ENCODE results near the gene MDGA2.

Gene MDGA2

GRCh38 chr14:47490353-47490752 lies 185.1 kb downstream of the MDGA2 start:
- no peak overlapping the region for H3K4me3 ChIP-seq (ENCODE audit: low read length)
- no peak for TF ChIP-seq ZNF274 (IDR thresholded peaks at IDR 0.05; ENCODE audit: low read depth, low read length)

GRCh38 chr14:47485421-47485820 lies 190.0 kb downstream of the MDGA2 start:
- TF ChIP-seq ZNF274 (IDR thresholded peaks at IDR 0.05; ENCODE audit: low read depth, low read length) = no peak
- H3K4me3 ChIP-seq (ENCODE audit: low read length) = no peak overlapping the region

- no peak overlapping the region for H3K4me3 ChIP-seq (ENCODE audit: low read length)
- no peak for TF ChIP-seq ZNF274 (IDR thresholded peaks at IDR 0.05; ENCODE audit: low read depth, low read length)
Observed at GRCh38 chr14:47483449-47483848, 192.0 kb downstream of the MDGA2 start.

- H3K4me3 ChIP-seq (ENCODE audit: low read length) = no peak overlapping the region
- TF ChIP-seq ZNF274 (IDR thresholded peaks at IDR 0.05; ENCODE audit: low read depth, low read length) = no peak
Observed at GRCh38 chr14:47471075-47471474, 204.3 kb downstream of the MDGA2 start.

GRCh38 chr14:47466916-47467315 lies 208.5 kb downstream of the MDGA2 start:
- H3K4me3 ChIP-seq (ENCODE audit: low read length) = no peak overlapping the region
- TF ChIP-seq ZNF274 (IDR thresholded peaks at IDR 0.05; ENCODE audit: low read depth, low read length) = no peak

- H3K4me3 ChIP-seq (ENCODE audit: low read length) = no peak overlapping the region
- no peak for TF ChIP-seq ZNF274 (IDR thresholded peaks at IDR 0.05; ENCODE audit: low read depth, low read length)
Observed at GRCh38 chr14:47454025-47454424, 221.4 kb downstream of the MDGA2 start.

- H3K4me3 ChIP-seq (ENCODE audit: low read length) = no peak overlapping the region
Observed at GRCh38 chr14:47447076-47447475, 228.3 kb downstream of the MDGA2 start.

GRCh38 chr14:47442211-47442610 lies 233.2 kb downstream of the MDGA2 start:
- no peak for TF ChIP-seq ZNF274 (IDR thresholded peaks at IDR 0.05; ENCODE audit: low read depth, low read length)
- no peak overlapping the region for H3K4me3 ChIP-seq (ENCODE audit: low read length)

More at GRCh38 chr14:47447076-47447475, 228.3 kb downstream of the MDGA2 start:
- no peak for TF ChIP-seq ZNF274 (IDR thresholded peaks at IDR 0.05; ENCODE audit: low read depth, low read length)

- TF ChIP-seq ZNF274 (IDR thresholded peaks at IDR 0.05; ENCODE audit: low read depth, low read length) = no peak
- no peak overlapping the region for H3K4me3 ChIP-seq (ENCODE audit: low read length)
Observed at GRCh38 chr14:47439953-47440352, 235.5 kb downstream of the MDGA2 start.

GRCh38 chr14:47438650-47439140 lies 236.7 kb downstream of the MDGA2 start:
- TF ChIP-seq ZNF274 (IDR thresholded peaks at IDR 0.05; ENCODE audit: low read depth, low read length) = no peak
- no peak overlapping the region for H3K4me3 ChIP-seq (ENCODE audit: low read length)

- no peak for TF ChIP-seq ZNF274 (IDR thresholded peaks at IDR 0.05; ENCODE audit: low read depth, low read length)
- H3K4me3 ChIP-seq (ENCODE audit: low read length) = no peak overlapping the region
Observed at GRCh38 chr14:47435331-47435965, 240.0 kb downstream of the MDGA2 start.

- H3K4me3 ChIP-seq (ENCODE audit: low read length) = no peak overlapping the region
- TF ChIP-seq ZNF274 (IDR thresholded peaks at IDR 0.05; ENCODE audit: low read depth, low read length) = no peak
Observed at GRCh38 chr14:47427629-47428028, 247.8 kb downstream of the MDGA2 start.

GRCh38 chr14:47425302-47425701 lies 250.1 kb downstream of the MDGA2 start:
- no peak for TF ChIP-seq ZNF274 (IDR thresholded peaks at IDR 0.05; ENCODE audit: low read depth, low read length)
- H3K4me3 ChIP-seq (ENCODE audit: low read length) = no peak overlapping the region

GRCh38 chr14:47422191-47422590 lies 253.2 kb downstream of the MDGA2 start:
- H3K4me3 ChIP-seq (ENCODE audit: low read length) = no peak overlapping the region
- no peak for TF ChIP-seq ZNF274 (IDR thresholded peaks at IDR 0.05; ENCODE audit: low read depth, low read length)

- H3K4me3 ChIP-seq (ENCODE audit: low read length) = no peak overlapping the region
- TF ChIP-seq ZNF274 (IDR thresholded peaks at IDR 0.05; ENCODE audit: low read depth, low read length) = no peak
Observed at GRCh38 chr14:47411523-47411922, 263.9 kb downstream of the MDGA2 start.

- no peak overlapping the region for H3K4me3 ChIP-seq (ENCODE audit: low read length)
- TF ChIP-seq ZNF274 (IDR thresholded peaks at IDR 0.05; ENCODE audit: low read depth, low read length) = no peak
Observed at GRCh38 chr14:47392326-47392725, 283.1 kb downstream of the MDGA2 start.

Measured in GM08714 (cell line).